Neural crest cell (in vitro differentiated cells): Measurements from ENCODE around the gene NR5A1. TPM values are rescaled to one million over a fixed set of nuclear protein-coding genes. Genes with fewer than 3 reads are reported as not detected.

Experiments
- DNase-seq: peaks from one replicate; pipeline ENCODE4 v3.0.0; 2021; ENCODE audit warnings: low read depth, mixed read lengths, low spot score
- H3K27ac Mint-ChIP-seq: one replicate; pipeline ENCODE4 v1.8.0; 2021; ENCODE audit warnings: mild to moderate bottlenecking, mixed read lengths; ENCODE audit not compliant: unreplicated experiment
- H3K27me3 Mint-ChIP-seq: 2 replicates; pipeline ENCODE4 v1.8.0; 2021; ENCODE audit warnings: low read depth, mild to moderate bottlenecking, mixed read lengths
- H3K36me3 Mint-ChIP-seq: 2 replicates; pipeline ENCODE4 v1.8.0; 2021; ENCODE audit warnings: low read depth, mild to moderate bottlenecking, mixed read lengths
- H3K4me1 Mint-ChIP-seq: 2 replicates; pipeline ENCODE4 v1.8.0; 2021; ENCODE audit warnings: mixed read lengths
- H3K4me3 Mint-ChIP-seq: one replicate; pipeline ENCODE4 v1.8.0; 2021; ENCODE audit warnings: mild to moderate bottlenecking, mixed read lengths
- H3K9me3 Mint-ChIP-seq: 2 replicates; pipeline ENCODE4 v1.8.0; 2021; ENCODE audit warnings: mixed read lengths
- CTCF ChIP-seq: fragments of 200-600 bp; sonication (generic); conservative IDR thresholded peaks from 2 replicates; pipeline ENCODE4 v1.5.0; 2021; ENCODE audit warnings: antibody characterized with exemption, mild to moderate bottlenecking
- total RNA-seq: library from RNA; stranded (reverse); gene quantifications from 2 replicates; pipeline ENCODE4 v1.2.1, GENCODE V29; 2021

NR5A1 gene
- total RNA-seq, 1 donor from 2014 or later = 0.35 TPM

- Mint-ChIP-seq H3K4me1 (peaks cover 36% of the 10 kb centered on the region), H3K27me3 (peaks cover 25% of the 10 kb centered on the region), H3K36me3 (no peaks in the 10 kb centered on the region), H3K9me3 (no peaks in the 10 kb centered on the region), H3K4me3 (no peak overlapping the region), H3K27ac (no peak overlapping the region)
- DNase-seq = no peak
- no peak for TF ChIP-seq CTCF
Measured at GRCh38 chr9:124485201-124485600, 22.0 kb downstream of the NR5A1 start.

GRCh38 chr9:124483481-124483880 is 23.7 kb downstream of the NR5A1 start:
- no peak for DNase-seq
- H3K9me3 Mint-ChIP-seq = no peaks in the 10 kb centered on the region

GRCh38 chr9:124482431-124483031 is 24.7 kb downstream of the NR5A1 start:
- H3K36me3 Mint-ChIP-seq = no peaks in the 10 kb centered on the region
- no peak for DNase-seq
- no peak for TF ChIP-seq CTCF

More at GRCh38 chr9:124483481-124483880, 23.7 kb downstream of the NR5A1 start:
- H3K4me3 Mint-ChIP-seq = no peak overlapping the region
- H3K27ac Mint-ChIP-seq = no peak overlapping the region
- no peaks in the 10 kb centered on the region for H3K36me3 Mint-ChIP-seq
- H3K4me1 Mint-ChIP-seq = peaks cover 32% of the 10 kb centered on the region
- peaks cover 20% of the 10 kb centered on the region for H3K27me3 Mint-ChIP-seq
- TF ChIP-seq CTCF = no peak

GRCh38 chr9:124481115-124481514 is 26.1 kb downstream of the NR5A1 start:
- no peak overlapping the region for H3K27ac Mint-ChIP-seq
- H3K4me3 Mint-ChIP-seq = no peak overlapping the region
- peaks cover 27% of the 10 kb centered on the region for H3K4me1 Mint-ChIP-seq
- H3K27me3 Mint-ChIP-seq = peaks cover 16% of the 10 kb centered on the region
- no peak for TF ChIP-seq CTCF
- H3K36me3 Mint-ChIP-seq = no peaks in the 10 kb centered on the region
- no peaks in the 10 kb centered on the region for H3K9me3 Mint-ChIP-seq
- no peak for DNase-seq

More at GRCh38 chr9:124482431-124483031, 24.7 kb downstream of the NR5A1 start:
- peaks cover 16% of the 10 kb centered on the region for H3K27me3 Mint-ChIP-seq
- peaks cover 32% of the 10 kb centered on the region for H3K4me1 Mint-ChIP-seq
- peak overlapping the region; percentile 67 for H3K27ac Mint-ChIP-seq
- H3K9me3 Mint-ChIP-seq = no peaks in the 10 kb centered on the region
- H3K4me3 Mint-ChIP-seq = no peak overlapping the region

- Mint-ChIP-seq H3K4me1 (peaks cover 26% of the 10 kb centered on the region), H3K36me3 (no peaks in the 10 kb centered on the region), H3K27me3 (peaks cover 16% of the 10 kb centered on the region), H3K27ac (peak overlapping the region; percentile 19), H3K4me3 (peak overlapping the region; percentile 78), H3K9me3 (no peaks in the 10 kb centered on the region)
- peak; percentile 52 for TF ChIP-seq CTCF
- DNase-seq = peak; percentile 45
Measured at GRCh38 chr9:124480621-124480981, 26.6 kb downstream of the NR5A1 start.
